ENCODE results near the gene ZDHHC17.

GRCh38 chr12:76888775-76889174 is 124.9 kb downstream of the ZDHHC17 start:
- TF ChIP-seq CTCF (IDR thresholded peaks at IDR 0.05) (no peak), POLR2A (IDR thresholded peaks at IDR 0.05) (no peak)
